Measurements from ENCODE around the gene HDAC4.

GRCh38 chr2:239160226-239161143 is 240.3 kb downstream of the HDAC4 start:
- TF ChIP-seq POLR2A (IDR thresholded peaks at IDR 0.05), result no peak
- no peak for TF ChIP-seq CTCF (IDR thresholded peaks at IDR 0.05)
